Glomerular visceral epithelial cell (primary cell): ENCODE data around the gene OXCT1.
"Not testable (repeated sequence)": the region's sequence is repeated elsewhere in the genome, so short reads cannot be mapped to it uniquely, and the experiment has no call there.

Experiments used
- DNase-seq: peaks from one replicate; pipeline ENCODE4 v3.0.0-alpha.2; 2016; ENCODE audit errors: extremely low spot score

The OXCT1 gene

DNA sequence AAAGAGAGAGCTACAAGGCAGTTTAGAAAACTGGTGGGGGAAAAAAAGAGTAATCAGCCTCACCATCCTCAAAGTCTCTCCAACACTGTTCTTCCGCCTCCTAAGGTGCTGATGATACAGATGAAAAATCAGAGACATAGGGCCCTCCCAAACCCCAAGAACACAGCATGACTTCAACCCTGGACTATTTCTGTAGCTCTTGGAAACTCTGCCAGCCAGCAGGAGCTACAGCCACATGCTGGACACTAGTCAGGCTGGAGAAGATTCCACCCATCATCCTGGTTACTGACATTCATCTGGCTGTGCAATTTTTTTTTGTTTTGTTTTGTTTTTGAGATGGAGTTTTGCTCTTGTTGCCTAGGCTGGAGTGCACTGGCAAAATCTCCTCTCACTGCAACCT is 42.4 kb downstream of the OXCT1 start:
- DNase-seq: no peak

GRCh38 chr5:41822036-41822435 is 48.2 kb downstream of the OXCT1 start:
- DNase-seq: no peak

- DNase-seq: no peak
Measured at GRCh38 chr5:41821051-41821450, 49.2 kb downstream of the OXCT1 start.

DNA sequence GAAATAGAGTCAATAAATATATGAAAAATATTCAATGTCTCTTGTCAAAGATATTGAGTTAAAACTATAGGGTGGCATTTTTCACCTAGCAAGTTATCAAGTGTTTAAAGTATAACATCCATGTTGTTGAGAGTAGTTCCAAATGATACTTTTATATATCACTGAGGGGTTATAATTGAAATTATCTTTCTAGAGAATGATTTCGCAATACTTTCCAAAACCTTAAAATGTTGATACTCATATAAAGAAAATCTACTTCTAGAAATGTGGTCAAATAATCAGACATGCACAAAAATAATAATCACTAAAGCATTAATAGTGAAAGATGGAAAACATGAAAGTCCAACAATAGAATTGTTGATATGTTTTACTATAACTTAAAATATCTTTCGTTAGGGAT is 50.1 kb downstream of the OXCT1 start:
- DNase-seq: no peak

DNA sequence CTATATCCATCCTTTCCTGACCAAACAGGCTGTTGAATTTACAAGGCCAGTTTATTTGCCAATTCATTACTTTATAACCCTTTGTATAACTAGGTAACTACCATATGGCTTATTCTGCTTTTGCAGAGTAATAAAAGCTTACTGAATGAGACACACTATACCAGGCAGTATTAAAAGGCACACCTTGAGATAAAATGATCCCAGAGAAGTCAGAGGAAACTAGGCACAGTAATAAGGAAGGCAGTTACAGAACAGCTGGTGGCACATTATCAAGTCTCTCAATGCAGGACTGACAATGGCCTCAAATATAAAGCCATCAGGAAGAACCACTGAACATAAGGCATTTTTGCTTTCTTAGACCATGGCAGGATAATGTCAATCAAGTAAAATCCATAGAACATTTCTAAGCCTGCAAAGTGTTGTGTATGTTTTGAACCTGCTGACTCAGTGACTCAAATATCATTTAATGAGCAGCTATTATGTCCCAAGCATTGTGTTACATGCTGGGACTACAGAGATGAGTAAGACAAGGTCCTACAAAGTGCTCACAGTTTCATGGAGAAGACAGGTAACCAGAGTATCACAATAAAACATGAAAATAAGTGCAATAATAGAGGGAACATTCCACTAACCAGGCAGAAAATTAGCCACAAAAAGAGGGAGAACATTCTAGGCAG is 52.5 kb downstream of the OXCT1 start:
- no peak for DNase-seq

DNA sequence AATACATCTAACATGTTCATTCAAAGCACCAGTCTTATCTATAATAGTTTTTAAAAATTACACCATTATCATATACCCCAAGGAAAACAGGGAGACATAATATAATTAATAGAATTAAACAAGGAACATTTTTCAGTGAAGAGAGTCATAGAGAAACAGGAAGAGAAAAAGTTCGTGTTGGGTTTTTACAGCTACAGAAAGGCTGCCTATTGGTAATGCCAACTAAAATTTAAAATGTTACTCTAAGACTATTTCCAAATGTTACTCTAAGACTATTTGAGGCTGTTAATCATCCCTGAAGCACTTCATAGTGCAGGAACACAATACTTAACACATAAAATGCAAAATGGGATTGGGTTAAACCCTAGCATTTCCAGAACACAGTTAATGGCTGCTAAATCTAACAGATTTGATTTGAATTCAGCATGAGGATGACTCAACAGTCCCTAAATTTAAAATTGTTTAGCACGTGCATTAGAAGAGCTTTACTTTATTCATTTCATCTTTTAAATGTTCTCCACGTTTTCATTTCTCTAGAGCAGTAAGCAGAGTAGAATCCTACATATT is 54.5 kb downstream of the OXCT1 start:
- DNase-seq: no peak

DNA sequence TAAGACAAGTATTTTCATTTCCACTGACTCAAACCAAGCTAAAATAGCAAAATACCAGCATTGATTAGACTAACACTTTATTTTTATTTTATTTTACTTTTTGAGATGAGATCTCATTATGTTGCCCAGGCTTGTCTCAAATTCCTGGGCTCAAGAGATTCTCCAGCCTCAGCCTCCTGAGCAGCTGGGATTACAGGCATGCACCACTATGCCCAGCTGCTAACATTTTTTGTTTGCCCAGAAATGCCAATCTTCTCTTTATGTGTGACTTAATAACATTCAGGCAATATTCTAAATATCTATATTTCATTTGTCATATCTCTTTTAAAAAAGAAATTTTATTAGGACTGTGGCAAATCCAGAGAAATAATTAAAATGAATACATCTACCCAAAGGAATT is 55.0 kb downstream of the OXCT1 start:
- DNase-seq: no peak

GRCh38 chr5:41814306-41814705 is 55.9 kb downstream of the OXCT1 start:
- DNase-seq: not testable (repeated sequence)

DNA sequence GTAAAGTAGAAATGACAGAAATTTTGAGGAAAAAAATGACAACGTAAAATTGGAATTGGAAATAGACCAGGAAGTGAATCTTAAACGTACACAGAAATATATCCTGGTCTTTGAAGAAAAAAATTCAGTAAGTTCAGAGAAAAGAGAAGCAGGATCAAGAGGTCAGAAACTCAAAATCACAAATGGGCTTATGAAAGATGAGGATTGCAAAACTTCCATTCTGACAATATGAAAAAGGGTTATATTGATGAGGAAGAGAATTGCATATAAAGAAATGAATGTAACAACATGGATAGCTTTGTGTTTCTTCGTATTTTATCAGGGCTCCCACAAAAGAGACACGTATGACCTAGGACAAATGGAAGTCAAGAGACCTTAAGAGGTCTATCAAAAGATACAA is 58.1 kb downstream of the OXCT1 start:
- DNase-seq: no peak

DNA sequence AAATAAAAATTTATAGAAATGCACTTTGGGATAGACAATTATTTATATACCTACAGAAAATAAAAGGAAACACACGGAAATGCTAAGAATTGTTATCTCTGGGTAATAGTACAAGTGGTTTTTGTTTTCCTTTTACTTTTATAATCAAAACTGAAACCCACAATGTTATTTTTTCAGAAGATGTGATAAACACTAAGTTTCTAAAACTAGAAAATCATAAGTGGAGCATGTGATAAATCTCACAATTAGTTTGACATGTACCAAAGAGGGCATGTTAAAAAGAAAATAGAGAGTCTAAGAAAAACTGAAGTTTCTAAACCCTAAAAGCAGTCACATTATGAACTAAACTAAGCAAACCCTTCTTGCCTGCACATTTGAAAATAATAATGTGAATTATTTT is 61.1 kb downstream of the OXCT1 start:
- no peak for DNase-seq

- DNase-seq: no peak
Measured at GRCh38 chr5:41808294-41808693, 61.9 kb downstream of the OXCT1 start.

GRCh38 chr5:41797662-41798061 is 72.6 kb downstream of the OXCT1 start:
- DNase-seq: no peak

GRCh38 chr5:41796061-41796460 is 74.2 kb downstream of the OXCT1 start:
- peak; percentile 24 for DNase-seq

- DNase-seq: no peak
Measured at GRCh38 chr5:41795125-41795524, 75.1 kb downstream of the OXCT1 start.

DNA sequence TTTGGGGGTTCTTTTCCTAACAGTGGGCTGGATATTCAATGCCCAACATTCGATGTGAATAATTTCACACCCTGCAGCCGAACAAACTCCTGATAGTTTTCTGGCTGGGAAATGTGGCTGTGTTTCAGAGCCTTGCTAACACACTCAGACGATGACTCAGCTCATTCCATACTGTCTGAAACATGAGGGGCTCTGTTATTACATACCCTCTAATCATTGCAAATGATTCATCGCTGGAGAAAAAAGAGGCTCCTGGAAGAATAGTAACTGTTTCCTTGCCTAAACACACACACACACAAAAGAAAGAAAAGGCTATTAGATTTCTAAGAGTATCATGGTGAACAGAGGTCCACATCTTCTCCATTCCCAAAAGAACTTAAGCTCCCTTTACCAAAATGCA is 75.8 kb downstream of the OXCT1 start:
- peak; percentile 87 for DNase-seq

GRCh38 chr5:41793141-41793770 is 77.0 kb downstream of the OXCT1 start:
- DNase-seq: peak; percentile 15

- no peak for DNase-seq
Measured at GRCh38 chr5:41790038-41790776, 80.0 kb downstream of the OXCT1 start.

- DNase-seq: no peak
Measured at GRCh38 chr5:41789434-41789833, 80.8 kb downstream of the OXCT1 start.

GRCh38 chr5:41788941-41789368 is 81.3 kb downstream of the OXCT1 start:
- peak; percentile 21 for DNase-seq

GRCh38 chr5:41787265-41787664 is 83.0 kb downstream of the OXCT1 start:
- DNase-seq: peak; percentile 25

DNA sequence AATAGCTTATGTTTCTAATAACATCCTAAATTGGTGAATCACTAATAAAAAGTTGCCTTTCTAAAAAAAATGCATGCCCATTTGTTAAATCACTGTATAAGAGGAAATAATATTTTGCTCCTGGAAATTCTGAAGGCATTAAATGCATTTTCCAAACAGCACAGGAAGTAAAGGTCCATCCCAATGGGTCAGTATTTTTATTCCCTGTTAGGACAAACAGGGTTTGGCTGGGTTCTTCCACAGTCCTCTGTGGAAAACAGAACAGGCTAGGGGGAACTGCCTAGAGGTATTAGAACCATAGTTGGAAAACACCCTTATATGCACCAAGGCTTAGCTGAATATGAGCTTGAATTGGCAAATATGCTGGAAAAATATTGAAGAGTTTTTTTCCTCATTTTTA is 85.2 kb downstream of the OXCT1 start:
- no peak for DNase-seq

DNA sequence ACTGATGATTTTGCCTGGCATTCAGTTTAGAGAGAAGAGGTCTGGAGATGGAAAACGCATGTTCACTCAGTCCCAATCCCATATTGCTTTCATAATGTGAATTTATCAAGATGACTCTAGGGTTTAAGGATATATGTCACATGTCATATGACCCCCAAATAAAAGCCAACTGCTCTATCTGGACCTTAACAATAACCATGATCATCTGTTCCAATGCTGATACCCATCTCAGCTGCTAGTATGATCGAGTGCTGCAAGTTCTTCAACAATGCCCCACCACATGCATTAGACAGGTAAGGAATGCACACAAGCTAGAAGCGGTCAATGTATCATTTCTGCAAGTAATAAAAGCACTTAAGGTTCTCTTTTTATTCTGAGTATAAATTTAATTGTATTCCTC is 91.8 kb downstream of the OXCT1 start:
- no peak for DNase-seq

DNA sequence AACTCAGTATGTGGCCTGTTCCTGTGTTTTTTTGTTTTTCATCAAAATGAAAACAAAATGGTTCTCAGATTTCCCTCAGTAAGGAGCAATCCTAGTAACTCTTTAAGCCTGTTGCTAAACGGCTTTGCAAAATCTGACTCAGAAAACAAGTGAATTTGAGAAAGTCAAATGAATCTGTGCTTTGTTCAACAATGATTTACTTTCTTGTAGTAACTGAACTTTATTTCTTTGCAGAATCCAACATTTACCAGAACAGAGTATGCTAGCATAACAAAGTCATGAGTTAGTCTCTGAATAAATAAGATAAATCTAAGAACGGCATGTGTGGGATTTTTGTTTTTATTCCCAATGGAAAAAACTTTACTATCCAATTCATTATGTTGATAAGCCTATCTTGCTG is 93.8 kb downstream of the OXCT1 start:
- no peak for DNase-seq
